Small intestine (tissue), 16 donors: ENCODE measurements around the gene PSIP1. TPM values are rescaled to one million over a fixed set of nuclear protein-coding genes. Genes with fewer than 3 reads are reported as not detected.

Source experiments
- DNase-seq, 2 donors: peaks; one replicate each; pipeline versions ENCODE4 v3.0.0 to v3.0.0-alpha.2; 2013
- FAIRE-seq: peaks from 2 replicates; lab custom pipeline; 2012; peaks lifted over from hg19 to GRCh38; lab: Jason Lieb, UNC
- H3K27ac ChIP-seq, 3 donors: one replicate each; pipeline ENCODE4 v1.5.1; 2013; ENCODE audit warnings: low read length in 2 of 3, mild to moderate bottlenecking in 2 of 3, control low read depth in 1 of 3, inconsistent platforms in 1 of 3, low read depth in 1 of 3, moderate library complexity in 1 of 3
- H3K27me3 ChIP-seq, 3 donors: one replicate each; pipeline ENCODE4 v1.6.1; 2013; ENCODE audit warnings: low read length in 3 of 3, inconsistent platforms in 1 of 3; ENCODE audit not compliant: control insufficient read depth in 3 of 3, insufficient read depth in 3 of 3
- H3K36me3 ChIP-seq, 3 donors: one replicate each; pipeline ENCODE4 v1.6.1; 2013; ENCODE audit warnings: low read length in 3 of 3, inconsistent platforms in 1 of 3, low read depth in 1 of 3, mild to moderate bottlenecking in 1 of 3, moderate library complexity in 1 of 3; ENCODE audit not compliant: control insufficient read depth in 3 of 3, insufficient read depth in 2 of 3
- H3K4me1 ChIP-seq, 3 donors: one replicate each; pipeline ENCODE4 v1.6.1; 2013; ENCODE audit warnings: low read length in 2 of 3, inconsistent platforms in 1 of 3, low read depth in 1 of 3, mild to moderate bottlenecking in 1 of 3, moderate library complexity in 1 of 3; ENCODE audit not compliant: control insufficient read depth in 3 of 3, insufficient read depth in 2 of 3
- H3K4me3 ChIP-seq, 3 donors: one replicate each; pipeline ENCODE4 v1.5.1; 2013; ENCODE audit warnings: low read length in 3 of 3, control low read depth in 1 of 3, inconsistent platforms in 1 of 3, low read depth in 1 of 3, mild to moderate bottlenecking in 1 of 3, moderate library complexity in 1 of 3
- H3K9me3 ChIP-seq, 2 donors: one replicate each; pipeline ENCODE4 v1.6.1; 2013; ENCODE audit warnings: low read depth in 1 of 2, low read length in 1 of 2; ENCODE audit not compliant: control insufficient read depth in 2 of 2, insufficient read depth in 1 of 2
- WGBS, 3 donors: extraction: QIAGEN DNeasy Blood & Tissue Kit; methylation state at CpG; one replicate each; pipeline ENCODE4 v1.1.7; 2013; 5-methylcytosine and 5-hydroxymethylcytosine counted together
- long read RNA-seq, 10 donors: transcript quantifications; one replicate each; lab custom pipeline, GENCODE V29; 2026
- polyA plus RNA-seq, 4 donors: library from polyadenylated mRNA; stranded (reverse) in 3 of 4; unstranded in 1 of 4; fragments of 200-250 nt in 3 of 4; fragments of 120-200 nt in 1 of 4; gene quantifications; one replicate each; pipeline versions ENCODE4 v1.2.1 to v1.2.3, GENCODE V29; 2013
- donor health status: healthy with polysubstance abuse.
- donor health status: control.
- donor health status: control.
- donor health status: Bipolar disorder and iron deficiency.
- donor health status: healthy.

PSIP1 gene
- polyA plus RNA-seq = 10 to 100 TPM; 10.1 to 60.8 (median 25.3) TPM
- long read RNA-seq, donor 1, transcript PSIP1-204 (16 exons, 3,364 nt) = major isoform, 6 of 22 reads
- long read RNA-seq, donor 1, partial matches to known transcripts = 13 of 22 reads
- long read RNA-seq, donor 1, other reads (novel, unspliced or antisense) = 0 of 22 reads
- long read RNA-seq, donor 2, partial matches to known transcripts = 0 of 1 reads
- long read RNA-seq, donor 2, other reads (novel, unspliced or antisense) = 0 of 1 reads
- long read RNA-seq, donor 3, partial matches to known transcripts = 5 of 6 reads
- long read RNA-seq, donor 3, other reads (novel, unspliced or antisense) = 0 of 6 reads
- long read RNA-seq, donor 4 = 0 reads
- long read RNA-seq, donor 5, partial matches to known transcripts = 0 of 1 reads
- long read RNA-seq, donor 5, other reads (novel, unspliced or antisense) = 0 of 1 reads
- long read RNA-seq, donor 6, partial matches to known transcripts = 8 of 12 reads
- long read RNA-seq, donor 6, other reads (novel, unspliced or antisense) = 0 of 12 reads
- long read RNA-seq, donor 7, partial matches to known transcripts = 15 of 19 reads
- long read RNA-seq, donor 7, other reads (novel, unspliced or antisense) = 0 of 19 reads
- long read RNA-seq, donor 8, partial matches to known transcripts = 0 of 1 reads
- long read RNA-seq, donor 8, other reads (novel, unspliced or antisense) = 0 of 1 reads
- long read RNA-seq, donor 9, partial matches to known transcripts = 0 of 3 reads
- long read RNA-seq, donor 9, other reads (novel, unspliced or antisense) = 0 of 3 reads
- long read RNA-seq, donor 10, partial matches to known transcripts = 9 of 14 reads
- long read RNA-seq, donor 10, other reads (novel, unspliced or antisense) = 0 of 14 reads

DNA sequence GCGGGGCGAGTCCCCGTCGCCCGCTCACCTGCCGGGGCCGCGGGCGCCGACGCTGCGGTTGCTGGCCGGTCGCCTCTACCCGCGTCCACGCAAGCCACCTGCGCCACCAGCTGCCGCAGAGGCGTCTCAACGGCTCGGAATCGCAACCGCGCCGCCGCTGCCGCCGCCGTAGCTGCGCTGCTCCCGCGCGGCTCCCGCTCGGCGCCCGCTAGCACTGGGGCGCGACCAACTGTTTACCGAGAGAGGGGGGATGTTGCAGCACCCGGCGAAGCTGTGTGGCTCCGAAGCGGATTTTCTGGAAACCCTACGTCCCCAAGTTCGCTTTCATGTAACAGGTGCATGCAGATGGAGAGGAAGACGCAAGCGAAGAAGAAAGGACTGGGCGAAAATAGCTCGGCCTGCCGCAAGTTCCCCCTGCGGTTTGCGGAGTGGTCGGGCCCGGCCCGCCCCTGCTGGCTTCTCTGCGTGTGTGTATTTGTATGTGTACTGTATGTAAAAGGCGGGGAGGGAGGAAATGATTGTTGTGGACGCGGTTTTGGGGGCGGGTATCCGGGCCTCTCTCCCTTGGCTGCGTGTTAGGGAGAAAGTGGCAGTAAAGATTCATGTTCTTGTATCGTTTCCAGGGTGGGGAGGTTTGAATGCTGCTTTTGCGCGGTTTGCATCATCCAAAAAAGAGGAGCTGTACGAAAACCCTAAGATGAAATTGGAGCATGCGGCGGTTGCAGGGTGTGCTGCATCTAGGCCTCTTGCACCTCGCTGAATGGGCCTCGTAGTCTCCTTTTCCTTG is at the start of gene PSIP1:
TSS of gene PSIP1 (minus strand) at position 182 of the 787 bp plus-strand sequence. CDS start 782 bp downstream, outside the sequence.
- FAIRE-seq (no peak), DNase-seq (peak; percentile 78 to 94)
- H3K4me1 ChIP-seq = peaks cover 0 to 4% (median 0%) of the 10 kb centered on the region in 3 donors
- no peaks in the 10 kb centered on the region for H3K9me3 ChIP-seq
- H3K36me3 ChIP-seq = peaks cover 0 to 5% (median 0%) of the 10 kb centered on the region in 3 donors
- H3K27ac ChIP-seq = peak within 1 kb of the TSS; percentile 73 to 100 (median 82)
- WGBS, 3 donors = 0% methylated on average over 69 to 72 of the region's 72 CpGs
- H3K27me3 ChIP-seq = no peaks in the 10 kb centered on the region
- H3K4me3 ChIP-seq = peak within 1 kb of the TSS; percentile 84 to 90 (median 86)

DNA sequence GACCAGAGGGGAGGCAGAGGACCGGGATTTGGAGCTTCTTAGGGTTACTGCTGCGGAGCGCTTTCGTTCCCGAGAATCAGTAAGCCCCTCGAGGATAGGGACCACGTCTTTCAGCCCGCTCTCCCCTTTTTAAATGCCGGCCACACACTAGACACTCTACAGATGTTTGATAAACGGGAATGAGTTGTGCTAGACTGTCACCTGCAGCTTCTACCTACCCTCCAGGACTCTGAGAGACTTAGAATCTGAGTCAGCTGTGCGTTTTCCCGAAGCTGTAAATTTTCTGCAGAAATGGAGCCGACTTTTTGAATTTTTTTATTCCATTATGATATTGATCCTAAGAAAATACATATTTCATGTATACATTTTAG is 42.7 kb upstream of the PSIP1 start:
- 0 to 2% (median 1%) methylated on average over 13 of the region's 13 CpGs for WGBS, 3 donors
- Histone ChIP-seq H3K9me3 (no peaks in the 10 kb centered on the region), H3K4me1 (peaks cover 0 to 10% (median 3%) of the 10 kb centered on the region in 3 donors), H3K36me3 (no peaks in the 10 kb centered on the region), H3K27ac (peak overlapping the region in 2 of 3 donors; percentile 76 to 94), H3K4me3 (peak overlapping the region; percentile 30 to 92 (median 64)), H3K27me3 (no peaks in the 10 kb centered on the region)
- FAIRE-seq (no peak), DNase-seq (no peak)

DNA sequence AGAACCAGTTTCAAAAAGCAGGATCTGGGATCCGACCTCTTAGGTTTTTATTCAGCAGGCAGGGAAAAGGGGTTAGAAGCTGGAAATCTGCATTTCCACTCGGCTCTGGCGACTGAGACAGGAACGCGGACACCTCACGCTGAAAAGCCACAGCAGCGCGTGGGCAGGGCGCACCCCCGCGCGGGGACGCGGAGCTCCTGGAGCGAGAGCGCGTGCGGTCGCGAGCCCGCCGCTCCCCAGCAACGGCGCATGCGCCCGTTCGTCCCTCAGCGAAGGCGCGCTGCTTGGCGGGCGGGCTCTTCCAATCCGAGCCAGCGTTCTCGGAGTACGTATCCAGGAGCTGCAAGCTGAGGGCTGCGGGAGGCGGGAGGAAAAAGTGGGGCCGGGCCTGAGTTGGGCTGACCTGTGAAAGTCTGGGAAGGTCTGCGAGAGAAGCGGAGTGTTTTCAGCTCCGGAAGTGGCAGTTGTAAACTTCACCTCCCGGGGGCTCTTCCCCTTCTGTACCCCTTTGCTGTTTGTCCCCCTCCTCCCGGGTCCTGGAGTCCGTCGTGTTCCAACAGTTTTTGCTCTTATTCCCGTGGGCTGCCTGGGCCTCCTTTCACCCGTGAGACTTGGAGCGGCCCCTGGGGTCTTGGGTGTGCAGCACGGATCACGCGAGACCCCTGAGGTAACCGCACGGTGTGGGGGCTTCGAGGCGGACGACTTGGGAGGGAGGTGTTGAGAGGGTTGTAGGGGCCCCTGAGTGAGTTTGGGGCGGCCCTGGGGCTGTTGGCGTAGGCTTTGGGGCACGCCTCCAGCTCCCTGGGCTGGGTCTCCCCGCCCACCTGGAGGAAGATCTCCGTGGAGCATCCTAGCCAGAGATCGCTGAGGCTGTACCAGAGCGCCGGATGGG is 42.1 kb upstream of the PSIP1 start, which contains the start of gene CCDC171:
TSS of gene CCDC171 (plus strand) at position 408 of the 892 bp plus-strand sequence. CDS start 11,046 bp downstream, outside the sequence.
- Histone ChIP-seq H3K27ac (peak within 1 kb of the TSS; percentile 22 to 94 (median 76)), H3K27me3 (no peaks in the 10 kb centered on the region), H3K36me3 (no peaks in the 10 kb centered on the region), H3K4me1 (peaks cover 0 to 10% (median 3%) of the 10 kb centered on the region in 3 donors), H3K9me3 (no peaks in the 10 kb centered on the region), H3K4me3 (peak within 1 kb of the TSS; percentile 48 to 92 (median 64))
- DNase-seq (peak; percentile 94 to 96), FAIRE-seq (no peak)
- 0% methylated on average over 58 to 65 of the region's 65 CpGs for WGBS, 3 donors

DNA sequence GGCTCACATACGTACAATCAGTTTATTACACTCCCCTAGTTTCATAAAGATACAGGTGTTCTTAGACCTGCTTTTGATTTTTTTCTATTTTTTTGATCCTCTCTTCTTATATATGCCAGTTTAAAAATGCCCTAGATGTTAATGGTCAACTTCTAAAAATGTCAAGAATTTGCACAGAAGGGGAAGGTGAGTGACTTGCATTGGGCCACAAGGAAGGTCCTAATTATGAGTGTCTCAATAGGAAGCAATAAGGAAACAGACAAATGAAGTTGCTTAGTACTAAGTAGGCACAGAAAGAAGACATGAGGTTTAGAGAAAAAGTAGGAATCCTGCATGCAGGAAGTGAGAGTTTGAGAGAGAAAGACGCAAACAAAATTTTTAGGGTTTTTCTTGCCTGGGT is 38.8 kb upstream of the PSIP1 start:
- Histone ChIP-seq H3K27me3 (no peaks in the 10 kb centered on the region), H3K9me3 (no peaks in the 10 kb centered on the region), H3K36me3 (no peaks in the 10 kb centered on the region), H3K27ac (no peak overlapping the region), H3K4me3 (no peak overlapping the region), H3K4me1 (peaks cover 0 to 10% (median 3%) of the 10 kb centered on the region in 3 donors)
- WGBS, 3 donors = 80 to 84% (median 83%) methylated on average over 2 of the region's 2 CpGs
- FAIRE-seq (no peak), DNase-seq (no peak)

DNA sequence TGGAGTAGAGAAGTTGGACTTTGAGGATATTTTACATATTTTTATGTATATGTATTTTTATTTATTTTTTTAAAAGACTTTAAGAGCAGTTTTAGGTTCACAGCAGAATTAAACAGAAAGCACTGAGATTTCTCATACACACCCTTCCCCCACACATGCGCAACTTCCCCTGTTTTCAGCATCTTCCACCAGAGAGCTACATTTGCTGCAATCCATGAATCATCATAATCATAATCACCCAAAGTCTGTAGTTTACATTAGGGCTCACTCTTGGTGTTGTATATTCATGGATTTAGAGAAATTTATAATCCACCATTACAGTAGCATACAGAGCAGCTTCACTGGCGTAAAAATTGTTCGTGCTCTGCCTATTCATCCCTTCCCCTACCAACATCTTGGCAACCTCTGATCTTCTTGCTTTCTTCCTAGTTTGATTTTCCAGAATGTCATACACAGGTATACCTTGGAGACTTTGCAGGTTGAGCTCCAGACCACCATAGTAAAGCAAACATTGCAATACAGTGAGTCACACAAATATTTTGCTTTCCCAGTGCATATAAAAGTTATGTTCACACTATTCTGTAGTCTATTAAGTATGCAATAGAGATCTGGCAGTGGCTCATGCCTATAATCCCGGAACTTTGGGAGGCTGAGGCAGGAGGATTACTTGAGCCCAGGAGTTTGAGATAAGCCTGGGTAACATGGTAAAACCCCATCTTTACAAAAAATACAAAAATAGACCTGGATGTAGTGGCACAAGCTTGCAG is 32.5 kb upstream of the PSIP1 start:
- 81 to 88% (median 87%) methylated on average over 4 of the region's 4 CpGs for WGBS, 3 donors
- Histone ChIP-seq H3K4me3 (no peak overlapping the region), H3K27ac (no peak overlapping the region), H3K27me3 (no peaks in the 10 kb centered on the region), H3K4me1 (no peaks in the 10 kb centered on the region), H3K36me3 (no peaks in the 10 kb centered on the region), H3K9me3 (no peaks in the 10 kb centered on the region)
- no peak for DNase-seq
- no peak for FAIRE-seq

DNA sequence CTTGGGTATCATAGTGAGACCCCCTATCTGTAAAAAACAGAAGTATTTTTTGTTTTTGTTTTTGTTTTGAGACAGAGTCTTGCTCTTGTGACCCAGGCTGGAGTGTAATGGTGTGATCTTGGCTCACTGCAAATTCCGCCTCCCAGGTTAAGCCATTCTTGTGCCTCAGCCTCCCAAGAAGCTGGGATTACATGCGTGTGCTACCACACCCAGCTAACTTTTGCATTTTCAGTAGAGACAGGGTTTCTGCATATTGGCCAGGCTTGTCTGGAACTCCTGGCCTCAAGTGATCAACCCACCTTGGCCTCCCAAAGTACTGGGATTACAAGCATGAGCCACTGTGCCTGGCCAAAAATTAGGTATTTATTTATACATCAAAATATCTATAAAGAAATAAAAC is 31.9 kb upstream of the PSIP1 start:
- FAIRE-seq (no peak), DNase-seq (no peak)
- H3K27ac ChIP-seq = no peak overlapping the region
- no peak overlapping the region for H3K4me3 ChIP-seq
- H3K4me1 ChIP-seq = no peaks in the 10 kb centered on the region
- no peaks in the 10 kb centered on the region for H3K27me3 ChIP-seq
- no peaks in the 10 kb centered on the region for H3K36me3 ChIP-seq
- WGBS, 3 donors = 92 to 94% (median 93%) methylated on average over 2 of the region's 2 CpGs
- H3K9me3 ChIP-seq = no peaks in the 10 kb centered on the region

DNA sequence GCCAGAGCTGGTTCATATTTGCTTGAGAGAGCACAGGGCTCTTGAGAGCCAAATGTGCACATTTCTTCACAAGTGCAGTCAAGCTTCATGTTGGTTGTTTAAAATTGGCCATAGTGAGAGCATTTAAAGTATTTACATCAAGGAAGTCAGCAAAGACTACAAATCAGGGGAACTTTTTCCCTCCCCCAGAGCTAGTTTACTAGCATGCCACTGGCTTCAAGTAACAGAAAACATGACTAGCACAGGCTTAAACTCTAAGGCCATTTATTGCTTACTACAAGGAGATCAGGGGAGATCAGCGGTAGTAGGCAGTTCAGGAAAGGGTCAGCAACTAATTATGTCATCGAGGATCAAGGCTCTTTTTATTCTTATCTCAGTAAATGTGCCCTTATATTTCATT is 31.1 kb upstream of the PSIP1 start:
- no peak overlapping the region for H3K4me3 ChIP-seq
- H3K27ac ChIP-seq = no peak overlapping the region
- no peaks in the 10 kb centered on the region for H3K36me3 ChIP-seq
- no peaks in the 10 kb centered on the region for H3K9me3 ChIP-seq
- WGBS, 3 donors = 32 to 34% (median 32%) methylated on average over 2 of the region's 2 CpGs
- H3K4me1 ChIP-seq = no peaks in the 10 kb centered on the region
- FAIRE-seq (no peak), DNase-seq (no peak)
- H3K27me3 ChIP-seq = no peaks in the 10 kb centered on the region
